ENCODE results near the gene KCNE2. TPM values are rescaled to one million over a fixed set of nuclear protein-coding genes. Genes with fewer than 3 reads are reported as not detected.
"Not testable (repeated sequence)": the region's sequence is repeated elsewhere in the genome, so short reads cannot be mapped to it uniquely, and the experiment has no call there.

The KCNE2 gene
- total RNA-seq, 1 donor from 2014 or later: 0.27 TPM

GRCh38 chr21:34369741-34370140 is 5.9 kb downstream of the KCNE2 start:
- peaks cover 4% of the 10 kb centered on the region for H3K27me3 ChIP-seq (ENCODE audit: insufficient read depth, low read length)
- no peaks in the 10 kb centered on the region for H3K36me3 ChIP-seq (ENCODE audit: insufficient read depth, low read length)
- Mint-ChIP-seq H3K4me3 (ENCODE audit: unreplicated experiment) (no peak overlapping the region), H3K27ac (ENCODE audit: unreplicated experiment) (no peak overlapping the region), H3K4me1 (ENCODE audit: low read depth, unreplicated experiment) (no peaks in the 10 kb centered on the region), H3K9me3 (ENCODE audit: unreplicated experiment) (no peaks in the 10 kb centered on the region), H3K36me3 (ENCODE audit: low read depth, unreplicated experiment) (no peaks in the 10 kb centered on the region), H3K27me3 (ENCODE audit: low read depth, unreplicated experiment) (no peaks in the 10 kb centered on the region)
- DNase-seq (ENCODE audit: low read depth): no peak
- H3K9ac ChIP-seq (ENCODE audit: low read length): no peak overlapping the region
- no peak overlapping the region for H2AFZ ChIP-seq (ENCODE audit: low read depth, low read length)
- H4K20me1 ChIP-seq (ENCODE audit: insufficient read depth, low read length): no peaks in the 10 kb centered on the region
- H3K4me1 ChIP-seq (ENCODE audit: insufficient read depth, low read length): no peaks in the 10 kb centered on the region
- no peaks in the 10 kb centered on the region for H3K9me3 ChIP-seq (ENCODE audit: insufficient read depth, low read depth, low read length)
- FAIRE-seq: no peak
- H3K79me2 ChIP-seq (ENCODE audit: insufficient read depth, low read length): no peaks in the 10 kb centered on the region
- no peak overlapping the region for H3K4me2 ChIP-seq (ENCODE audit: low read length)
- no peak for TF ChIP-seq EZH2 (IDR thresholded peaks at IDR 0.05; ENCODE audit: insufficient read depth, low read length)
- TF ChIP-seq, protein P1, sequence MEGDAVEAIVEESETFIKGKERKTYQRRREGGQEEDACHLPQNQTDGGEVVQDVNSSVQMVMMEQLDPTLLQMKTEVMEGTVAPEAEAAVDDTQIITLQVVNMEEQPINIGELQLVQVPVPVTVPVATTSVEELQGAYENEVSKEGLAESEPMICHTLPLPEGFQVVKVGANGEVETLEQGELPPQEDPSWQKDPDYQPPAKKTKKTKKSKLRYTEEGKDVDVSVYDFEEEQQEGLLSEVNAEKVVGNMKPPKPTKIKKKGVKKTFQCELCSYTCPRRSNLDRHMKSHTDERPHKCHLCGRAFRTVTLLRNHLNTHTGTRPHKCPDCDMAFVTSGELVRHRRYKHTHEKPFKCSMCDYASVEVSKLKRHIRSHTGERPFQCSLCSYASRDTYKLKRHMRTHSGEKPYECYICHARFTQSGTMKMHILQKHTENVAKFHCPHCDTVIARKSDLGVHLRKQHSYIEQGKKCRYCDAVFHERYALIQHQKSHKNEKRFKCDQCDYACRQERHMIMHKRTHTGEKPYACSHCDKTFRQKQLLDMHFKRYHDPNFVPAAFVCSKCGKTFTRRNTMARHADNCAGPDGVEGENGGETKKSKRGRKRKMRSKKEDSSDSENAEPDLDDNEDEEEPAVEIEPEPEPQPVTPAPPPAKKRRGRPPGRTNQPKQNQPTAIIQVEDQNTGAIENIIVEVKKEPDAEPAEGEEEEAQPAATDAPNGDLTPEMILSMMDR (IDR thresholded peaks at IDR 0.05; ENCODE audit: insufficient read depth, low read depth, low read length): no peak
- no peak overlapping the region for H3K4me3 ChIP-seq (ENCODE audit: insufficient read depth, low read depth, low read length)
- no peak overlapping the region for H3K27ac ChIP-seq (ENCODE audit: low read depth, low read length)

DNA sequence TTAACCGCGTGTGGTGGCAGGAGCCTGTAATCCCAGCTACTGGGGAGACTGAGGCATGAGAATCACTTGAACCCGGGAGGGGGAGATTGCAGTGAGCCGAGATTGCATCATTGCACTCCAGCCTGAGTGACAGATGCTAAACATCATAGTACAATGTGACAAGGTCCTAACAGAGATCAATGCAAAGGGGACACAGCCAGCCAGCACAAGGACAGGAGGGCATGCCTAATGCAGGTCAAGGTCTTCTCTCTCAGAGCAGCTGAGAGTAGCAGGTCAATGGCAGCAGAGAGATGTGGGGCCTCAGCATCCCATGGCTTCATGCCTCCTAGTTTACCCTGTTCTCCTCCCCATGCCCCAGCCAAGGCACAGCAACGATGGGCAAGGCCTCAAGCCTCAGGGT is 8.5 kb downstream of the KCNE2 start:
- DNase-seq (ENCODE audit: low read depth) (no peak), FAIRE-seq (no peak)
- Mint-ChIP-seq H3K4me3 (ENCODE audit: unreplicated experiment) (no peak overlapping the region), H3K27ac (ENCODE audit: unreplicated experiment) (no peak overlapping the region), H3K27me3 (ENCODE audit: low read depth, unreplicated experiment) (no peaks in the 10 kb centered on the region), H3K4me1 (ENCODE audit: low read depth, unreplicated experiment) (no peaks in the 10 kb centered on the region), H3K9me3 (ENCODE audit: unreplicated experiment) (no peaks in the 10 kb centered on the region), H3K36me3 (ENCODE audit: low read depth, unreplicated experiment) (no peaks in the 10 kb centered on the region)
- peaks cover 4% of the 10 kb centered on the region for H3K27me3 ChIP-seq (ENCODE audit: insufficient read depth, low read length)
- no peak overlapping the region for H3K4me2 ChIP-seq (ENCODE audit: low read length)
- no peak overlapping the region for H2AFZ ChIP-seq (ENCODE audit: low read depth, low read length)
- no peak overlapping the region for H3K9ac ChIP-seq (ENCODE audit: low read length)
- no peak overlapping the region for H3K4me3 ChIP-seq (ENCODE audit: insufficient read depth, low read depth, low read length)
- H3K9me3 ChIP-seq (ENCODE audit: insufficient read depth, low read depth, low read length): no peaks in the 10 kb centered on the region
- no peaks in the 10 kb centered on the region for H3K79me2 ChIP-seq (ENCODE audit: insufficient read depth, low read length)
- no peak for TF ChIP-seq EZH2 (IDR thresholded peaks at IDR 0.05; ENCODE audit: insufficient read depth, low read length)
- TF ChIP-seq, protein P1 (IDR thresholded peaks at IDR 0.05; ENCODE audit: insufficient read depth, low read depth, low read length): no peak
- H3K4me1 ChIP-seq (ENCODE audit: insufficient read depth, low read length): no peaks in the 10 kb centered on the region
- H4K20me1 ChIP-seq (ENCODE audit: insufficient read depth, low read length): no peaks in the 10 kb centered on the region
- H3K27ac ChIP-seq (ENCODE audit: low read depth, low read length): no peak overlapping the region
- H3K36me3 ChIP-seq (ENCODE audit: insufficient read depth, low read length): no peaks in the 10 kb centered on the region

GRCh38 chr21:34374462-34374861 is 10.7 kb downstream of the KCNE2 start:
- H3K27me3 Mint-ChIP-seq (ENCODE audit: low read depth, unreplicated experiment); H3K4me1 ChIP-seq (ENCODE audit: insufficient read depth, low read length); H3K9me3 ChIP-seq (ENCODE audit: insufficient read depth, low read depth, low read length); H4K20me1 ChIP-seq (ENCODE audit: insufficient read depth, low read length); FAIRE-seq; H3K27ac Mint-ChIP-seq (ENCODE audit: unreplicated experiment); H3K4me3 ChIP-seq (ENCODE audit: insufficient read depth, low read depth, low read length); H3K4me3 Mint-ChIP-seq (ENCODE audit: unreplicated experiment); H3K27me3 ChIP-seq (ENCODE audit: insufficient read depth, low read length); H2AFZ ChIP-seq (ENCODE audit: low read depth, low read length); H3K4me1 Mint-ChIP-seq (ENCODE audit: low read depth, unreplicated experiment); H3K9me3 Mint-ChIP-seq (ENCODE audit: unreplicated experiment); H3K27ac ChIP-seq (ENCODE audit: low read depth, low read length); H3K79me2 ChIP-seq (ENCODE audit: insufficient read depth, low read length); H3K36me3 ChIP-seq (ENCODE audit: insufficient read depth, low read length); H3K36me3 Mint-ChIP-seq (ENCODE audit: low read depth, unreplicated experiment); H3K4me2 ChIP-seq (ENCODE audit: low read length); H3K9ac ChIP-seq (ENCODE audit: low read length); DNase-seq (ENCODE audit: low read depth): not testable (repeated sequence)

DNA sequence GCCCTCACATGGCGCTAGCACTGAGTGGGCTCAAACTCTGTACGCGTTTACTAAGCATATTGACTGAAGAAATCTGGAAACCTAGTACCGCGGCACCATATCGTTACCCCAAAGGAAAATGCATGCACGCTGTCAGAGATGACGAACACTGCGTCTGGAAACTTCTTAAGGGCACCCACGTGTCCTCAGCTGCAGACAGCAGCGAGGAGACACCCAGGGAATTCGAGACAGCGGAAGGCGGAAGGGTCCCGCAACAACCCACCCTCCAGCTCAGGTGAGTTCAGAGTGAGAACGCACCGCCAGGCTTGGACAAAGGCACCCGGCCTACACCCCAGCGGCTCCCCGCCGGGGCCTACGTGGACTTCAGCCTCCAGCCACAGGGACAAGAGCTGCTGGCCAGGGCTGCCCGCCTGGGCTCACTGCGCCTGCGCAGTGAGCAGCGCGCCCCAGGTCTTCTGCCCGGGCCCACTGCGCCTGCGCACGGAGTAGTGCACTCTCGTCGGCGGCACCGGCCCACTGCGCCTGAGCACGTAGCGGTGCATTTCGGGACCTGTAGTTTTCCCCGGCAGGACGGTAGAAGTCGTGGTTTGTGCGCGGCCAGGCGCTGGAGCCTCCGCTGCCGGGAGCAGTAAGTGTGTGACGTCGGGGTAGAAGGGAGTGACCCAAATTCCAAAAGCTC is 11.3 kb downstream of the KCNE2 start, which contains the start of gene SMIM11:
TSS of gene SMIM11 (plus strand) at position 568 of the 679 bp plus-strand sequence. CDS start 3,998 bp downstream, outside the sequence.
- H3K9me3 ChIP-seq (ENCODE audit: insufficient read depth, low read depth, low read length); H3K36me3 ChIP-seq (ENCODE audit: insufficient read depth, low read length); H4K20me1 ChIP-seq (ENCODE audit: insufficient read depth, low read length); H3K9me3 Mint-ChIP-seq (ENCODE audit: unreplicated experiment); H2AFZ ChIP-seq (ENCODE audit: low read depth, low read length); H3K4me1 Mint-ChIP-seq (ENCODE audit: low read depth, unreplicated experiment); H3K4me2 ChIP-seq (ENCODE audit: low read length); H3K4me3 Mint-ChIP-seq (ENCODE audit: unreplicated experiment); H3K27me3 ChIP-seq (ENCODE audit: insufficient read depth, low read length); H3K4me1 ChIP-seq (ENCODE audit: insufficient read depth, low read length); H3K36me3 Mint-ChIP-seq (ENCODE audit: low read depth, unreplicated experiment); H3K27ac ChIP-seq (ENCODE audit: low read depth, low read length); H3K27me3 Mint-ChIP-seq (ENCODE audit: low read depth, unreplicated experiment); H3K9ac ChIP-seq (ENCODE audit: low read length); H3K4me3 ChIP-seq (ENCODE audit: insufficient read depth, low read depth, low read length); FAIRE-seq; DNase-seq (ENCODE audit: low read depth); H3K79me2 ChIP-seq (ENCODE audit: insufficient read depth, low read length); H3K27ac Mint-ChIP-seq (ENCODE audit: unreplicated experiment): not testable (repeated sequence)

DNA sequence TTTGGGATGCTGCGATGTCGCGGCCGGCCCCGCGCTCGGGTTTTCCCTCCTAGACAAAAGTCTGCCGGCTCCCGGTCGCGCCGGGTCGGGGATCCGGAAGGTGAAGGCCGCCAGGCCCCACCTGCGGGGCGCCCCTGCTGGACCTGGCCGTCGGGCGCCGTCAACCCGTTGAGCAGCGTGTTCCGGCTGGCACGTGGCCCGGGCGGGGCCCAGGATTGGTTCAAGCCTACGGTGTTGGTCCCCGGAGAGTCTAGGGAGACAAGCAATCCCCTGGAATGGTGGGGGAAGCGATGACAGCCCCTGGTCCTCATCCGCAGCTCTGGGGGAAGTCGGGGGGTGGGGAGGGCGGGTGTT is 11.8 kb downstream of the KCNE2 start:
- not testable (repeated sequence) for H3K27ac ChIP-seq (ENCODE audit: low read depth, low read length); H3K4me1 Mint-ChIP-seq (ENCODE audit: low read depth, unreplicated experiment); DNase-seq (ENCODE audit: low read depth); H3K27ac Mint-ChIP-seq (ENCODE audit: unreplicated experiment); H3K27me3 ChIP-seq (ENCODE audit: insufficient read depth, low read length); H3K27me3 Mint-ChIP-seq (ENCODE audit: low read depth, unreplicated experiment); FAIRE-seq; H3K4me2 ChIP-seq (ENCODE audit: low read length); H4K20me1 ChIP-seq (ENCODE audit: insufficient read depth, low read length); H3K9me3 ChIP-seq (ENCODE audit: insufficient read depth, low read depth, low read length); H2AFZ ChIP-seq (ENCODE audit: low read depth, low read length); H3K36me3 ChIP-seq (ENCODE audit: insufficient read depth, low read length); H3K9me3 Mint-ChIP-seq (ENCODE audit: unreplicated experiment); H3K4me3 ChIP-seq (ENCODE audit: insufficient read depth, low read depth, low read length); H3K9ac ChIP-seq (ENCODE audit: low read length); H3K4me1 ChIP-seq (ENCODE audit: insufficient read depth, low read length); H3K79me2 ChIP-seq (ENCODE audit: insufficient read depth, low read length); H3K36me3 Mint-ChIP-seq (ENCODE audit: low read depth, unreplicated experiment); H3K4me3 Mint-ChIP-seq (ENCODE audit: unreplicated experiment)

Data from astrocyte (in vitro differentiated cells and primary cell).